CD4-positive, alpha-beta T cell treated with Interleukin-15 for 4 hours (primary cell): ENCODE data around the gene SDF4.

ENCODE experiments used
- DNase-seq: peaks from one replicate; pipeline ENCODE4 v3.0.0-alpha.2; 2020; ENCODE audit warnings: low spot score

SDF4 gene

GRCh38 chr1:1231400-1232207 lies at the start of gene SDF4:
SDF4 (minus strand) TSS chr1:1232001; CDS start chr1:1228772, 3,229 bp downstream.
- peak; percentile 97 for DNase-seq

- no peak for DNase-seq
Observed at GRCh38 chr1:1280782-1281481, 49.1 kb upstream of the SDF4 start.

GRCh38 chr1:1279028-1279427 lies 47.2 kb upstream of the SDF4 start:
- no peak for DNase-seq

- no peak for DNase-seq
Observed at GRCh38 chr1:1278620-1279019, 46.8 kb upstream of the SDF4 start.

GRCh38 chr1:1275836-1276235 lies 44.0 kb upstream of the SDF4 start:
- DNase-seq, result no peak

GRCh38 chr1:1274931-1275431 lies 43.2 kb upstream of the SDF4 start:
- DNase-seq, result no peak

- DNase-seq, result no peak
Observed at GRCh38 chr1:1274299-1274930, 42.6 kb upstream of the SDF4 start.

GRCh38 chr1:1273512-1274298 lies 41.9 kb upstream of the SDF4 start, which contains the start of gene UBE2J2:
UBE2J2 (minus strand) TSS chr1:1273854; CDS start chr1:1267992, 5,862 bp downstream.
- peak; percentile 91 for DNase-seq

GRCh38 chr1:1273209-1273511 lies 41.4 kb upstream of the SDF4 start:
- no peak for DNase-seq

- no peak for DNase-seq
Observed at GRCh38 chr1:1272341-1273208, 40.8 kb upstream of the SDF4 start.

- DNase-seq, result no peak
Observed at GRCh38 chr1:1270813-1271212, 39.0 kb upstream of the SDF4 start.

- DNase-seq, result no peak
Observed at GRCh38 chr1:1268284-1268682, 36.5 kb upstream of the SDF4 start.

GRCh38 chr1:1267488-1268283 lies 35.9 kb upstream of the SDF4 start:
- DNase-seq, result no peak

- no peak for DNase-seq
Observed at GRCh38 chr1:1264868-1265272, 33.1 kb upstream of the SDF4 start.

- no peak for DNase-seq
Observed at GRCh38 chr1:1264026-1264425, 32.2 kb upstream of the SDF4 start.

GRCh38 chr1:1262758-1263157 lies 31.0 kb upstream of the SDF4 start:
- DNase-seq, result no peak

GRCh38 chr1:1262071-1262470 lies 30.3 kb upstream of the SDF4 start:
- no peak for DNase-seq

- no peak for DNase-seq
Observed at GRCh38 chr1:1260843-1261560, 29.2 kb upstream of the SDF4 start.

- DNase-seq, result no peak
Observed at GRCh38 chr1:1259951-1260600, 28.3 kb upstream of the SDF4 start.
